Left lung (tissue), 10 donors: ENCODE results near the gene SUSD5. TPM values are rescaled to one million over a fixed set of nuclear protein-coding genes. Genes with fewer than 3 reads are reported as not detected.

Experiments used
- ATAC-seq: fragments of 200-7000 bp; cut with Tn5 transposase; one replicate; pipeline ENCODE4 v1.9.1; 2020; ENCODE audit warnings: moderate library complexity
- DNase-seq, 4 donors: peaks; one replicate each; pipeline ENCODE4 v3.0.0-alpha.2; 2013 to 2020
- H3K27ac ChIP-seq, 2 donors: fragments of 200-600 bp; sonication (generic) in 1 of 2; one replicate each; pipeline versions ENCODE4 v1.5.0 to v1.8.0; 2020 to 2021
- H3K27me3 ChIP-seq, 2 donors: fragments of 200-600 bp; sonication (generic) in 1 of 2; one replicate each; pipeline versions ENCODE4 v1.5.0 to v1.8.0; 2020 to 2021
- H3K36me3 ChIP-seq, 2 donors: fragments of 200-600 bp; sonication (generic) in 1 of 2; one replicate each; pipeline versions ENCODE4 v1.5.0 to v1.8.0; 2020 to 2021
- H3K4me1 ChIP-seq, 2 donors: fragments of 200-600 bp; one replicate each; pipeline ENCODE4 v1.8.0; 2021
- H3K4me3 ChIP-seq, 2 donors: fragments of 200-600 bp; sonication (generic) in 1 of 2; one replicate each; pipeline versions ENCODE4 v1.5.0 to v1.8.0; 2020 to 2021; ENCODE audit warnings: mild to moderate bottlenecking in 1 of 2
- H3K9me3 ChIP-seq, 2 donors: fragments of 200-600 bp; sonication (generic) in 1 of 2; one replicate each; pipeline versions ENCODE4 v1.5.0 to v1.8.0; 2020 to 2021
- intact Hi-C, 2 donors: fragments of 100-400 bp; cut with DNase I; formaldehyde crosslinking; loops; one replicate each; pipeline versions ENCODE4 v1.11.2 to v1.14.2; 2022
- polyA plus RNA-seq, 6 donors: library from polyadenylated mRNA; unstranded; fragments of 120-200 nt; gene quantifications; one replicate each; pipeline ENCODE4 v1.2.1, GENCODE V29; 2013; ENCODE audit not compliant: insufficient read length in 6 of 6
- total RNA-seq, 2 donors: library from RNA; stranded (reverse); fragmentation: NEBNext Ultra II Directional; extraction: Animal tissue kit (Norgen Biotek cat#: 25700); gene quantifications; one replicate each; pipeline ENCODE4 v1.2.1, GENCODE V29; 2021
- TF ChIP-seq, protein P1 (sequence below), 2 donors: fragments of 200-600 bp; sonication (generic) in 1 of 2; IDR thresholded peaks; one replicate each; pipeline versions ENCODE4 v1.5.0 to v1.8.0; 2021; ENCODE audit warnings: antibody characterized with exemption in 2 of 2
- donor health status: DM: no; HTN: yes; CAD: no.
- donor health status: DM: no; HTN: no; CAD: no.

Gene SUSD5
- total and polyA plus RNA-seq, 8 donors = 1.3 to 4.3 (median 3.0) TPM

DNA sequence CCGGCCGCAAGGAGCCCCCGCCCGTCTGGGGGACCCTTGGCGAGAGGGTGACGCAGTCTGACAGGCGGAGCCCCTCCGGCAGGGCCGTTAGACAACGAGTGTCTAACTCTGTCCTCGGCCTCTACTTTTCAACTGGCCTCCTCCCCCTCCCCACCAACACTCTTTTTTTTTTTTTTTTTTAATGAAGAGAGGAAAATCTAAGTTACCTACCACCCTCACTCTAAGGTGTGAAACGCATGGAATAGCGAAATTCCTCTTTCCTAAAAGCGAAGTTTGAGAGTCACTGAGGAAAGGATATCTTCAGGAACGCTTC is 521 bp upstream of the SUSD5 start:
- Histone ChIP-seq H3K4me1 (peaks cover 0 to 12% of the 10 kb centered on the region in 2 donors), H3K27ac (no peak overlapping the region), H3K27me3 (peaks cover 45 to 71% of the 10 kb centered on the region in 2 donors), H3K36me3 (no peaks in the 10 kb centered on the region), H3K9me3 (no peaks in the 10 kb centered on the region), H3K4me3 (peak overlapping the region; percentile 27 to 30)
- ATAC-seq (no peak), DNase-seq (no peak)
- intact Hi-C loops = no loop called here
- TF ChIP-seq, protein P1, sequence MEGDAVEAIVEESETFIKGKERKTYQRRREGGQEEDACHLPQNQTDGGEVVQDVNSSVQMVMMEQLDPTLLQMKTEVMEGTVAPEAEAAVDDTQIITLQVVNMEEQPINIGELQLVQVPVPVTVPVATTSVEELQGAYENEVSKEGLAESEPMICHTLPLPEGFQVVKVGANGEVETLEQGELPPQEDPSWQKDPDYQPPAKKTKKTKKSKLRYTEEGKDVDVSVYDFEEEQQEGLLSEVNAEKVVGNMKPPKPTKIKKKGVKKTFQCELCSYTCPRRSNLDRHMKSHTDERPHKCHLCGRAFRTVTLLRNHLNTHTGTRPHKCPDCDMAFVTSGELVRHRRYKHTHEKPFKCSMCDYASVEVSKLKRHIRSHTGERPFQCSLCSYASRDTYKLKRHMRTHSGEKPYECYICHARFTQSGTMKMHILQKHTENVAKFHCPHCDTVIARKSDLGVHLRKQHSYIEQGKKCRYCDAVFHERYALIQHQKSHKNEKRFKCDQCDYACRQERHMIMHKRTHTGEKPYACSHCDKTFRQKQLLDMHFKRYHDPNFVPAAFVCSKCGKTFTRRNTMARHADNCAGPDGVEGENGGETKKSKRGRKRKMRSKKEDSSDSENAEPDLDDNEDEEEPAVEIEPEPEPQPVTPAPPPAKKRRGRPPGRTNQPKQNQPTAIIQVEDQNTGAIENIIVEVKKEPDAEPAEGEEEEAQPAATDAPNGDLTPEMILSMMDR (IDR thresholded peaks at IDR 0.05) = no peak

GRCh38 chr3:33217866-33218445 is 654 bp downstream of the SUSD5 start:
- ATAC-seq (peak; percentile 13), DNase-seq (no peak)
- Histone ChIP-seq H3K27ac (no peak overlapping the region), H3K36me3 (no peaks in the 10 kb centered on the region), H3K27me3 (peaks cover 45 to 71% of the 10 kb centered on the region in 2 donors), H3K9me3 (no peaks in the 10 kb centered on the region), H3K4me1 (peaks cover 0 to 12% of the 10 kb centered on the region in 2 donors), H3K4me3 (peak overlapping the region; percentile 27 to 30)
- TF ChIP-seq, protein P1 (IDR thresholded peaks at IDR 0.05) = no peak
- intact Hi-C loops = no loop called here

DNA sequence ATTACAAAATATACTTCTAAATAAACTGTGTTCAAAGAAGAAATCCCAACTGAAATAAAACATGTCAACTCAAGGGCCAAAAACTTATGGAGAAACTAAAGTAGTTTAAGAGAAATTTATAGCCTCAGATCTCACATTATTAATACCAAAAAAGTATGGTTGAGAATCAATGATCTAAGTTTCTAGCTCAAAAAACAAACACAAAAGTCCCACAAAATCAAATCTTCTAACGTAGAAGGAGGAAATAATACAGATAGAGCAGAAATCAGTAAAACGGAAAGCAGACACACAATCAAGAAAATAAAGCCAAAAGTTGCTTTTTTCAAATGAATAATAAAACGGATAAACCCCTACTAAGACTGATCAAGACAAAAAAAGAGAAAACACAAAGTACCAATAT is 2.9 kb downstream of the SUSD5 start:
- no peak overlapping the region for H3K4me3 ChIP-seq
- peaks cover 45 to 63% of the 10 kb centered on the region in 2 donors for H3K27me3 ChIP-seq
- no peaks in the 10 kb centered on the region for H3K36me3 ChIP-seq
- no peak for DNase-seq
- TF ChIP-seq, protein P1 (IDR thresholded peaks at IDR 0.05) = no peak
- peaks cover 0 to 12% of the 10 kb centered on the region in 2 donors for H3K4me1 ChIP-seq
- no peak overlapping the region for H3K27ac ChIP-seq
- ATAC-seq = no peak
- intact Hi-C loops = no loop called here
- H3K9me3 ChIP-seq = no peaks in the 10 kb centered on the region

GRCh38 chr3:33212406-33212805 is 6.2 kb downstream of the SUSD5 start:
- peaks cover 21 to 30% of the 10 kb centered on the region in 2 donors for H3K27me3 ChIP-seq
- no peaks in the 10 kb centered on the region for H3K36me3 ChIP-seq
- peaks cover 0 to 3% of the 10 kb centered on the region in 2 donors for H3K9me3 ChIP-seq
- DNase-seq (no peak), ATAC-seq (no peak)
- H3K4me3 ChIP-seq = no peak overlapping the region
- no peaks in the 10 kb centered on the region for H3K4me1 ChIP-seq
- intact Hi-C loops = no loop called here
- no peak overlapping the region for H3K27ac ChIP-seq
- TF ChIP-seq, protein P1 (IDR thresholded peaks at IDR 0.05) = no peak

GRCh38 chr3:33211444-33211843 is 7.2 kb downstream of the SUSD5 start:
- H3K9me3 ChIP-seq = peaks cover 0 to 3% of the 10 kb centered on the region in 2 donors
- intact Hi-C loops = no loop called here
- TF ChIP-seq, protein P1 (IDR thresholded peaks at IDR 0.05) = no peak
- H3K27ac ChIP-seq = no peak overlapping the region
- H3K27me3 ChIP-seq = peaks cover 11 to 20% of the 10 kb centered on the region in 2 donors
- DNase-seq = peak in 1 of 4 donors; percentile 48
- no peaks in the 10 kb centered on the region for H3K36me3 ChIP-seq
- no peak overlapping the region for H3K4me3 ChIP-seq
- ATAC-seq = peak; percentile 70
- H3K4me1 ChIP-seq = no peaks in the 10 kb centered on the region
